HG03280 (cell line): ENCODE results near the gene FGFR2.

Experiments used
- ATAC-seq: cut with Tn5 transposase; IDR thresholded peaks from one replicate; pipeline ENCODE4 v1.9.1; 2021; ENCODE audit warnings: mild to moderate bottlenecking, moderate library complexity; ENCODE audit not compliant: unreplicated experiment

Gene FGFR2

GRCh38 chr10:121592155-121592890 is 5.9 kb downstream of the FGFR2 start:
- no peak for ATAC-seq

- no peak for ATAC-seq
Observed at GRCh38 chr10:121591186-121591585, 7.1 kb downstream of the FGFR2 start.

DNA sequence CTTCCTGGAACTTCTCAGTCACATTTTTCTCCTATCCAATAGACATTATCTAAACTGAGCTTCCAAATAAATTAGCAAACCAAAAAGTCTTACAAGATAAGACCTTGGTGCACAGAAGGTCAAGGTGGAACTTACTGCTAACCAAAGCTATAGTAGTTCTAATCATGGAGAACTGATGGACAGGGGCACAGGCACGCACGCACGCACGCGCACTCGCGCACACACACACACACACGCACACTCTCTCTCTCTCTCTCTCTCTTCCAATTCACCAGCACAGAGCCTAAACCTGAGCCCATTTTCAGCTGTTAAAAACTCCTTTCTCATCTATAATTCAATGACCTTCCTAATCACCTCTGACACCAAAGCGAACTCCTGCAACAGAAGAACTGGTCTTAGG is 7.5 kb downstream of the FGFR2 start:
- ATAC-seq, result no peak

GRCh38 chr10:121589553-121589952 is 8.7 kb downstream of the FGFR2 start:
- ATAC-seq, result no peak

DNA sequence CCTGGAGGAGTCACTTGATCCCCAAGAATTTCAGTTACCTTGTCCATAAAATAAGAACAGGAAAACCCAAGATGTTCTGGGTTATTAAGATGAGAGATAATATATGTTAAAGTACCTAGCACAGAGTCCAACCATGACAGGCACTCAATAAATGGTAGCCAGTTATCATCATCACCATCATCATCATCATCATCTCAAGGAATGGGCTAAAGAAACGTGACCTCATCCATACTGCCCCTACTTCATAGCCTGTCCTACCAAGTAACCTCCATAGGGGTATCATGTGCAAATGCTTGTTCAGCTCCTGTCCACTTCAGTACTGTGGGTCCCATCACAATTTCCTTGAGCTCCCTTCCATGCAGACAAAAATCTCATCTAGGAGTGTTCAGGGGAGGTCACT is 14.4 kb downstream of the FGFR2 start:
- no peak for ATAC-seq

- no peak for ATAC-seq
Observed at GRCh38 chr10:121583258-121583657, 15.0 kb downstream of the FGFR2 start.

- no peak for ATAC-seq
Observed at GRCh38 chr10:121580276-121581116, 17.7 kb downstream of the FGFR2 start.

GRCh38 chr10:121579656-121580055 is 18.6 kb downstream of the FGFR2 start:
- ATAC-seq, result no peak

DNA sequence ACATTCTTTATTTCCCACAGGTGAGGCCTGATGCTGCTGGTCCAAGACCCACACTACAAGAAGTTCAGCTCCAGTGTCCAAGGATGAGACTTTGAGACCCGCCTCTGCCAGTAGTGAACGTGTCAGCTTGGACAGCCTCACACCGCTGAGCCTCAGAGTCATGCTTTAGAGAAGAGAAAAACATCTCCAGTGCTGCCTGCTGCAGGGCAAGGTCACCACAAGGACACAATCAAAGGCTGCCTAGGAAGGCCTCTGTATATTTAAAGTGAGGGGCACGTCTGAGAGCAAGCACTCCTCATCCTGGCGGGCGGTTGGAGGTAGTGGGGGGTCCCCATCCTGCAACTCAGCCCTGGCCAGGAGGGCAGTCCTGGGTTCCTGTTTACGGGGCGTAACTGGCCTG is 19.3 kb downstream of the FGFR2 start:
- no peak for ATAC-seq

- no peak for ATAC-seq
Observed at GRCh38 chr10:121578298-121578697, 19.9 kb downstream of the FGFR2 start.

DNA sequence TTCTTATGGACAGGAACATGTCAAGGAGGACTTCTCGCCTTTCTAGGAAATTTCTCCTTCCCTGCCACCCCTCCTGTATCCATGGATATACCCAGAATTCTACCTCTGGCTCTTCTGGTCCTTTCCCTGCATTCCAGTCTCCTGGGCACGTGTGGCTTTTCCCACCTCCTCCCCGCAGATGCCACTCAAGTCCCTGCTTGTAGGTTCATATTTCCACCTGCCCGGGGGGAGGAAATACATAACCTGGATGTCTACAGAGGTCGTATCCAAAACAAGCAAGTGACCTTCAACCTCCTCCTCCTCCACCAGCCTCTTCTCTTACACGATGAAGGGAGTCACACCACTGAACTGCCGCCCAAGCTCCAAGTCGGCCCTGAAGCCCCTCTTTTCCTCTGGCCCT is 20.7 kb downstream of the FGFR2 start:
- no peak for ATAC-seq

- no peak for ATAC-seq
Observed at GRCh38 chr10:121576139-121576538, 22.1 kb downstream of the FGFR2 start.

GRCh38 chr10:121574519-121575166 is 23.6 kb downstream of the FGFR2 start:
- ATAC-seq, result no peak

DNA sequence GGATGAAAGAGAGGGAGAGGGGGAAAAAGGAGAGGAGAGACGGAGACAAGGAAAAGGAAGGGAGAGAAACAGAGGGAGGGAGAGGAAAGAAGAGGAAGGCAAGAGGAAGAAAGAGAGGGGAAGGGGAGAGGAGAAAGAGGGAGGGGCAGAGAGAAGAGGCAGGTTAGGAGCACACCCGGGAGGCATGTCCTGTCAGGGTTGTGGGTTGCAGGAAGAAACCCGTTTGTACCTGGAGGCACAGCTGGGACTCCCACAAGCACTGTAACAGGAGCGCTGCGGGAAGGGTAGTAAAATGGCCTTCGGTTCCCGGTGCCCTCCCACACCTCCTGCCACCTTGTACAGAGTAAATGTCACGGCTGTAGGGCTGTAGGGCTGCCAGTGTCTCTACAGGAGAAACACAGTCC is 24.7 kb downstream of the FGFR2 start:
- no peak for ATAC-seq

DNA sequence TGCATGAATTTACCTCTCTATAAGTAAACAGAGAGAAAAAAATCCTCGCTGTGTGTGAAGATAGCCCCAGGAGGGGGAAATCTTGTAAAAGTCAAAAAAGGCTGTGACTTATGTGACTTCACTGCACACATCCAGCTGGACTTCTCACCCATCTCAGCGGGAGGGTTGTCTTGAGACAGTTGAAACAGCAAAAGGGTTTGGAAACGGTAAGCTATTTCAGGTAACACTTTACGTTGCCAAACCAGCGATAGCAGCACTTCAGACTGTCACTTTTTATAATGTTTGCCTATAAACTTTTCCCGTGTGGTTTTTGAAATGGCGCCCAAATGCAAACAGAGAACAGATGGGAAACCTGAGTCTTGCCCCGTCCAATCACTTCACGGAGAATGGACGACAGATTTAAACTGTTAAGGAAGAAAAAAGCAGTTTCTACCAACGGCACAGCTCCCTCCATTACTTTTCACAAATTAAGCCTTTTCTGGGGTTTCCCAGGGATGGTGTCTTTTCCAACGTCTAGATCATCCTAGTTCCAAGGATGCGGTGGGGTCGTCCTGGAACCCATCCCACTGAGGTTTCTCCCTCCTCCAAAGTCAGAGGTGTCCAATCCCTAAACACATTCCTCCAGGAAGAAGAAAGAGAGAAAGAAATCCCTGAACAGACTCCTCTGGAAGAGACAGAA is 25.2 kb downstream of the FGFR2 start:
- no peak for ATAC-seq

DNA sequence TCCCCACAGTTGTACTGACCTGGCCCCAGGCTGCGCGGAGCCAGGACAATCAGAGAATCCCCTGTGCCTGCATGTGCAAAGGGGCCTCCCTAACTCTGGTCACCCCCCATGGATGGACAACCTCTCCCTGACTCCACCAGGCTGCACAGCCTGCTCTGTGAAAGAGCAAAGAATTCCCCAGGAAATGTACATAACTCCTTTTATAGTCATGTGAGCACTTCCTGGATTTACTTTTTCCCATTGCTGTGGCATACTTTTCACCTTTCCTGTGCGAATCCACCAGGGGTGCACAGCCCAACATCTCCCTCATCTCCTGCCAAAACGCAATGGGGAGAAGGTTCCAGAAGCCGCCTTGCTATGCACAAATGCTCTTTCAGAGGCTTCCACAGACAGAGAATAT is 27.9 kb downstream of the FGFR2 start:
- ATAC-seq, result no peak

DNA sequence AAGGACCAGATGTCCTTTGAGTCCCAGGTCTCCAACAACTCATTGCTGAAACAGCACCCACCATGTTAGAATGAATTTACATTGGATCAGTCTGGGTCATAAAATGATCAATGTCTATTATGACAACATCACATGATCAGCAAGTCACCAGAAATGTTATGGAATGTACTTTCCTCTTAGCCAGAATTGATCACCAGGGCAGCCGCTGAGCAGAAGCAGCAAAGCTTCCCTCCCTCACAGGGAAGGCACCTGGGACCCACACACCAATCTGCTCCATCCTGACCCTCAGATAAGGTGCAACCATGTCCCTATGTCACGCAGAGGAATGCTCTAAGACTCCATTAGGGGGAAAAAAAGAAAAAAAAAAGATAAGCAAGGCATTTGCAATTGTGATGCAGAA is 30.0 kb downstream of the FGFR2 start:
- no peak for ATAC-seq

- no peak for ATAC-seq
Observed at GRCh38 chr10:121567569-121567968, 30.7 kb downstream of the FGFR2 start.

DNA sequence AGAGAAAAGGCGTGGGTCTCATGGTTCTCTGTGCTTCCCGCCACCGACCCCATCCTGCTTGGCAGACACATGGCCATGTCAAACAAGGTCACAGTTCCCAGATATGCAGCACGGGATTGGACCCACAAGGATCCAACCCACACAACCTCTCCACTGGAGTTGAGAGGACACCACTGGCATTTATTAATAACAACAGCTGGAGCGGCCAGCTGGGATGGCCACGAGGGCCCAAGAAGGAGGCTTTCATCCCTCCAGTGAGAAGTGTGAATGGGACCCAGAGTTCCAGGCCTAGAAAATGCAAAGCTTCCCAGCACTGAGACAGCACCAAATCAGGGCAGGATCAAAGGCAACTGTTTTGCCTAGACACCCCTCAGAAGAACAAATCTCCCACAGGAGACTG is 31.5 kb downstream of the FGFR2 start:
- no peak for ATAC-seq

DNA sequence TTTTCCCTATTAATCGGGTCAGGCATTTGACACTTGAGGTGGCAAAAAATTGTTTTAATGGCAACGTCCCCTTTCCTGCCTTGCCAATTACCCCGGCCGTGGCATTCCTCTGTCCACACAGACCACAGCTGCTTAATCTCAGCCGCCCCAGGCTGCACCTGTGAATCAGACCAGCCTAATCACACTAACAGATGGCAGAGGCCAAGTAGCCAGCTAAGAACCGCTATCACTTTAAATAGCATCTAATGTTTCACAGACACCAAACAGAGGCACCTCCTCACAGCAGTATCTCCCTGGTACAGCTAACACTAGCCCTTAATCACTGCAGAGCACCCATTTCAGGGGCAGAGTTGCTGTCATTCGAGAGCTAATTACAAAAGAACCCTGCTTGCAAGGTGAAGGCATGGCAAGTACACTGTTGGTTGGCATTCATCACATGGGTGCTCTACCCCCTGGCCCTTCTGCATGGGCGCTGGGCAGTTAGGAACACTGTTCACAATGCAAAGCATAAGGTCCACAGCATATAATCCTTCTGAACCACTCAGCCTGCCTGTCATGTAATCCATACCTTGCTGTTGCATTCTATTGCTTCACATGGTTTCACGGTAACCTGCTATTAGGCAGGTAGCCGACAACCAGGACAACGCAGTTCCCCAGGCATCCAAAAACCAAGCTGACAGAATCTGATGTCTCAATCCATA is 38.8 kb downstream of the FGFR2 start:
- no peak for ATAC-seq

DNA sequence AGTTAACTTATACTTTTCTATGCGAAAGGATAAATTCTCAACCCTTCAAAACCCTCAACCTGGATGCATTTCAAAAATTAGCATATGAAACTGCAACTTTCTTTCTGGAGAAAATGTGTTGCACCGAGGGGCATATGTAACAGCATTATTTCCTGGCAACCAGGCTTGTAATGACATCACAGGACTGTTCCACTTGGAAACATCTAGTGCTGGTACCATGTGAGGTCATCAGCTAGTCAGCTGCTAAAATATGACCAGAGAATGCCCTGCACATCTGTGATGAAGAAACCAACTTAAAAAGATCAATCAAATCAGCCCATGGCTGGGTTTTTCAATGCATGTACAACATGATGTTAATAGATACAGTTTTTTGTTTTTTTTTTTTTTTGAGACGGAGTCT is 40.0 kb downstream of the FGFR2 start:
- no peak for ATAC-seq
